WTC11 (cell line): Measurements from ENCODE around the gene LRRC32. TPM values are rescaled to one million over a fixed set of nuclear protein-coding genes. Genes with fewer than 3 reads are reported as not detected.

ENCODE experiments used
- ATAC-seq: fragments of 200-7000 bp; cut with Tn5 transposase; 2 replicates; pipeline ENCODE4 v1.10.0; 2021; ENCODE audit warnings: mild to moderate bottlenecking, moderate library complexity
- CTCF ChIA-PET: fragments of 300-600 bp; sonication (Branson Sonifier 250); formaldehyde crosslinking; loops from one replicate; lab custom pipeline; 2021; ENCODE audit warnings: antibody characterized with exemption; lab: Charles Lee
- POLR2A ChIA-PET: fragments of 350-600 bp; sonication (Branson Sonifier 250); formaldehyde crosslinking; loops from one replicate; lab custom pipeline; 2021; ENCODE audit warnings: antibody characterized with exemption; lab: Charles Lee
- DNase-seq: peaks from one replicate; pipeline ENCODE4 v3.0.0; 2021; ENCODE audit warnings: low spot score
- H3K27ac Mint-ChIP-seq: 2 replicates; pipeline ENCODE4 v1.8.0; 2021; ENCODE audit warnings: mixed read lengths
- H3K27me3 Mint-ChIP-seq: 2 replicates; pipeline ENCODE4 v1.8.0; 2021; ENCODE audit warnings: low read depth, mild to moderate bottlenecking, moderate library complexity, mixed read lengths
- H3K36me3 Mint-ChIP-seq: 2 replicates; pipeline ENCODE4 v1.8.0; 2021; ENCODE audit warnings: mixed read lengths
- H3K4me1 Mint-ChIP-seq: 2 replicates; pipeline ENCODE4 v1.8.0; 2022; ENCODE audit warnings: mixed read lengths
- H3K4me3 Mint-ChIP-seq: 2 replicates; pipeline ENCODE4 v1.8.0; 2021; ENCODE audit warnings: mild to moderate bottlenecking, moderate library complexity, mixed read lengths
- H3K9me3 Mint-ChIP-seq: 2 replicates; pipeline ENCODE4 v1.8.0; 2021; ENCODE audit warnings: mixed read lengths
- CREM ChIP-seq: sonication (generic); formaldehyde crosslinking; IDR thresholded peaks from 2 replicates; pipeline ENCODE4 v1.8.1; 2022; ENCODE audit warnings: mild to moderate bottlenecking, missing genetic modification reagents, moderate library complexity
- FOXJ3 ChIP-seq: sonication (generic); formaldehyde crosslinking; IDR thresholded peaks from 2 replicates; pipeline ENCODE4 v1.9.0; 2021; ENCODE audit warnings: missing genetic modification reagents, mild to moderate bottlenecking, borderline replicate concordance
- GTF2I ChIP-seq: fragments of 250-450 bp; sonication (Bioruptor Pico); conservative IDR thresholded peaks from 2 replicates; pipeline ENCODE4 v1.4.0; 2021; ENCODE audit warnings: mild to moderate bottlenecking
- MXD4 ChIP-seq: fragments of 250-450 bp; sonication (Bioruptor Pico); IDR thresholded peaks from 2 replicates; pipeline ENCODE4 v1.8.0; 2021; ENCODE audit warnings: mild to moderate bottlenecking, moderate library complexity, borderline replicate concordance
- NFYB ChIP-seq: sonication (generic); formaldehyde crosslinking; conservative IDR thresholded peaks from 2 replicates; pipeline ENCODE4 v1.8.0; 2022; ENCODE audit warnings: low read depth, missing genetic modification reagents
- NR3C1 ChIP-seq: sonication (generic); formaldehyde crosslinking; conservative IDR thresholded peaks from 2 replicates; pipeline ENCODE4 v1.8.1; 2023; ENCODE audit warnings: low read depth, mild to moderate bottlenecking, missing genetic modification reagents
- RORB ChIP-seq: fragments of 250-450 bp; sonication (Bioruptor Pico); IDR thresholded peaks from 2 replicates; pipeline ENCODE4 v1.9.0; 2021; ENCODE audit warnings: mild to moderate bottlenecking
- SMAD4 ChIP-seq: sonication (generic); formaldehyde crosslinking; IDR thresholded peaks from 2 replicates; pipeline ENCODE4 v1.8.0; 2022; ENCODE audit warnings: mild to moderate bottlenecking, missing genetic modification reagents
- TCF7 ChIP-seq: sonication (generic); formaldehyde crosslinking; IDR thresholded peaks from 2 replicates; pipeline ENCODE4 v1.8.0; 2022; ENCODE audit warnings: mild to moderate bottlenecking, low read depth, missing genetic modification reagents, moderate library complexity
- TEAD4 ChIP-seq: sonication (generic); formaldehyde crosslinking; IDR thresholded peaks from 2 replicates; pipeline ENCODE4 v1.8.0; 2022; ENCODE audit warnings: mild to moderate bottlenecking, missing genetic modification reagents
- ZNF121 ChIP-seq: sonication (generic); formaldehyde crosslinking; IDR thresholded peaks from 2 replicates; pipeline ENCODE4 v1.8.0; 2023; ENCODE audit warnings: missing genetic modification reagents
- total RNA-seq: library from RNA; stranded (reverse); gene quantifications from 3 replicates; pipeline ENCODE4 v1.2.3, GENCODE V29; 2021
- TF ChIP-seq, protein P1 (sequence below): fragments of 250-450 bp; sonication (Bioruptor Pico); IDR thresholded peaks from 2 replicates; pipeline ENCODE4 v1.8.0; 2021; ENCODE audit warnings: mild to moderate bottlenecking
- TF ChIP-seq, protein P2 (sequence below): sonication (generic); formaldehyde crosslinking; IDR thresholded peaks from 2 replicates; pipeline ENCODE4 v1.8.1; 2022; ENCODE audit warnings: mild to moderate bottlenecking, moderate library complexity, missing genetic modification reagents
- TF ChIP-seq, protein P3 (sequence below): sonication (generic); formaldehyde crosslinking; IDR thresholded peaks from 2 replicates; pipeline ENCODE4 v1.8.1; 2022; ENCODE audit warnings: low read depth, missing genetic modification reagents, borderline replicate concordance
- TF ChIP-seq, protein P4 (sequence below): sonication (generic); formaldehyde crosslinking; IDR thresholded peaks from 2 replicates; pipeline ENCODE4 v1.8.1; 2023; ENCODE audit warnings: mild to moderate bottlenecking, moderate library complexity, missing genetic modification reagents
- TF ChIP-seq, protein P5 (sequence below): sonication (generic); formaldehyde crosslinking; conservative IDR thresholded peaks from 2 replicates; pipeline ENCODE4 v1.8.1; 2022; ENCODE audit warnings: mild to moderate bottlenecking, missing genetic modification reagents
- TF ChIP-seq, protein P6 (sequence below): fragments of 250-450 bp; sonication (Bioruptor Pico); conservative IDR thresholded peaks from 2 replicates; pipeline ENCODE4 v1.9.0; 2021; ENCODE audit warnings: mild to moderate bottlenecking
- TF ChIP-seq, protein P7 (sequence below): fragments of 250-450 bp; sonication (Bioruptor Pico); IDR thresholded peaks from 2 replicates; pipeline ENCODE4 v1.9.0; 2021; ENCODE audit warnings: mild to moderate bottlenecking, borderline replicate concordance

LRRC32 gene
- total RNA-seq, 1 experiment from 2014 or later: 0.74 TPM

DNA sequence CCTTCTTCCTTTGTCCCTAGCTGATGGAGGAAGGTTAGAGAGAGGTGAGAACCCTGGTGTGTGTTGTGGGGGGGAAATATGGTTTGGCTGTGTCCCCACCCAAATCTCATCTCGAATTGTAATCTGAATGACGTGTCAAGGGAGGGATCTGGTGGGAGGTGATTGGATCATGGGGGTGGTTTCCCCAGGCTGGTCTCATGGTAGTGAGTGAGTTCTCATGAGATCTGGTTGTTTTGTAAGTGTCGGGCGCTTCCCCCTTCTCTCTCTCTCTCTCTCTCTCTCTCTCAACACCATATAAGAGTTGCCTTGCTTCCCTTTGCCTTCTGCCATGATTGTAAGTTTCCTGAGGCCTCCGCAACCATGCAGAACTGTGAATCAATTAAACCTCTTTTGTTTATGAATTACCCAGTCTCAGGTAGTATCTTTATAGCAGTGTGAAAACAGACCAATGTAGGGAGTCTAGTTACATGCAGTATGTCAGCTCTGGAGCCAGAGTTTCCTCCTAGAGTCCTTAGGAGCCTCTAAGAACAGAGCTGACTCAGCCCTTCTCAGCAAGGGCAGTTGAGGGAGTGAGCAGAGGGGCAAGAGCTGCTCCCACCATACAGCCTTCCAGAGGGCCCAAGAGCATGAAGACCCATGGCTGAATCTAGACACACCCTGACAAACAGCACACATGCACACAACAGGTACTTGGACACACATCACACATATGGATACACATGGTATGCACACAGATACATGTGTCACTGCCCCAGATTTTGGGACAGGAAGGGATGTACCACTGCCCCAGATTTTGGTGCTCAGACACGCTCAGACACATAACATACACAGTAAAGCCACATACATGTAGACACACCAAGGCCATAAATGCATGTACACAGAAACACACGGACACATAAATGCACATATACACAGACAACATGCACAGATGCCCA is 12.9 kb upstream of the LRRC32 start:
- Mint-ChIP-seq H3K36me3 (no peaks in the 10 kb centered on the region), H3K9me3 (peaks cover 5% of the 10 kb centered on the region; the same call in 1 of the 2 replicates), H3K4me1 (peaks cover 11% of the 10 kb centered on the region), H3K27me3 (peaks cover 4% of the 10 kb centered on the region; the same call in 1 of the 2 replicates), H3K27ac (no peak overlapping the region), H3K4me3 (no peak overlapping the region)
- DNase-seq: no peak
- TF ChIP-seq ZNF121: no peak
- no peak for TF ChIP-seq TCF7 (CRISPR knock-in tag)
- TF ChIP-seq, protein P1, sequence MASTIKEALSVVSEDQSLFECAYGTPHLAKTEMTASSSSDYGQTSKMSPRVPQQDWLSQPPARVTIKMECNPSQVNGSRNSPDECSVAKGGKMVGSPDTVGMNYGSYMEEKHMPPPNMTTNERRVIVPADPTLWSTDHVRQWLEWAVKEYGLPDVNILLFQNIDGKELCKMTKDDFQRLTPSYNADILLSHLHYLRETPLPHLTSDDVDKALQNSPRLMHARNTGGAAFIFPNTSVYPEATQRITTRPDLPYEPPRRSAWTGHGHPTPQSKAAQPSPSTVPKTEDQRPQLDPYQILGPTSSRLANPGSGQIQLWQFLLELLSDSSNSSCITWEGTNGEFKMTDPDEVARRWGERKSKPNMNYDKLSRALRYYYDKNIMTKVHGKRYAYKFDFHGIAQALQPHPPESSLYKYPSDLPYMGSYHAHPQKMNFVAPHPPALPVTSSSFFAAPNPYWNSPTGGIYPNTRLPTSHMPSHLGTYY (CRISPR knock-in tag): no peak
- no peak for TF ChIP-seq NFYB (CRISPR knock-in tag)
- TF ChIP-seq, protein P2, sequence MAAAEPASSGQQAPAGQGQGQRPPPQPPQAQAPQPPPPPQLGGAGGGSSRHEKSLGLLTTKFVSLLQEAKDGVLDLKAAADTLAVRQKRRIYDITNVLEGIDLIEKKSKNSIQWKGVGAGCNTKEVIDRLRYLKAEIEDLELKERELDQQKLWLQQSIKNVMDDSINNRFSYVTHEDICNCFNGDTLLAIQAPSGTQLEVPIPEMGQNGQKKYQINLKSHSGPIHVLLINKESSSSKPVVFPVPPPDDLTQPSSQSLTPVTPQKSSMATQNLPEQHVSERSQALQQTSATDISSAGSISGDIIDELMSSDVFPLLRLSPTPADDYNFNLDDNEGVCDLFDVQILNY (CRISPR knock-in tag): no peak
- TF ChIP-seq, protein P3, sequence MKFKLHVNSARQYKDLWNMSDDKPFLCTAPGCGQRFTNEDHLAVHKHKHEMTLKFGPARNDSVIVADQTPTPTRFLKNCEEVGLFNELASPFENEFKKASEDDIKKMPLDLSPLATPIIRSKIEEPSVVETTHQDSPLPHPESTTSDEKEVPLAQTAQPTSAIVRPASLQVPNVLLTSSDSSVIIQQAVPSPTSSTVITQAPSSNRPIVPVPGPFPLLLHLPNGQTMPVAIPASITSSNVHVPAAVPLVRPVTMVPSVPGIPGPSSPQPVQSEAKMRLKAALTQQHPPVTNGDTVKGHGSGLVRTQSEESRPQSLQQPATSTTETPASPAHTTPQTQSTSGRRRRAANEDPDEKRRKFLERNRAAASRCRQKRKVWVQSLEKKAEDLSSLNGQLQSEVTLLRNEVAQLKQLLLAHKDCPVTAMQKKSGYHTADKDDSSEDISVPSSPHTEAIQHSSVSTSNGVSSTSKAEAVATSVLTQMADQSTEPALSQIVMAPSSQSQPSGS: no peak
- TF ChIP-seq RORB (CRISPR knock-in tag): no peak
- TF ChIP-seq FOXJ3: no peak
- TF ChIP-seq GTF2I: no peak
- TF ChIP-seq, protein P4, sequence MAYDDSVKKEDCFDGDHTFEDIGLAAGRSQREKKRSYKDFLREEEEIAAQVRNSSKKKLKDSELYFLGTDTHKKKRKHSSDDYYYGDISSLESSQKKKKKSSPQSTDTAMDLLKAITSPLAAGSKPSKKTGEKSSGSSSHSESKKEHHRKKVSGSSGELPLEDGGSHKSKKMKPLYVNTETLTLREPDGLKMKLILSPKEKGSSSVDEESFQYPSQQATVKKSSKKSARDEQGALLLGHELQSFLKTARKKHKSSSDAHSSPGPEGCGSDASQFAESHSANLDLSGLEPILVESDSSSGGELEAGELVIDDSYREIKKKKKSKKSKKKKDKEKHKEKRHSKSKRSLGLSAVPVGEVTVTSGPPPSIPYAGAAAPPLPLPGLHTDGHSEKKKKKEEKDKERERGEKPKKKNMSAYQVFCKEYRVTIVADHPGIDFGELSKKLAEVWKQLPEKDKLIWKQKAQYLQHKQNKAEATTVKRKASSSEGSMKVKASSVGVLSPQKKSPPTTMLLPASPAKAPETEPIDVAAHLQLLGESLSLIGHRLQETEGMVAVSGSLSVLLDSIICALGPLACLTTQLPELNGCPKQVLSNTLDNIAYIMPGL (CRISPR knock-in tag): no peak
- ATAC-seq: no peak
- POLR2A ChIA-PET: no interaction called here
- CTCF ChIA-PET: interaction anchor here (0.7 to 1.3 kb wide), 2 partner anchors 38 to 39 kb away, joined by 3 to 5 read pairs; no protein-coding TSS in a partner anchor

DNA sequence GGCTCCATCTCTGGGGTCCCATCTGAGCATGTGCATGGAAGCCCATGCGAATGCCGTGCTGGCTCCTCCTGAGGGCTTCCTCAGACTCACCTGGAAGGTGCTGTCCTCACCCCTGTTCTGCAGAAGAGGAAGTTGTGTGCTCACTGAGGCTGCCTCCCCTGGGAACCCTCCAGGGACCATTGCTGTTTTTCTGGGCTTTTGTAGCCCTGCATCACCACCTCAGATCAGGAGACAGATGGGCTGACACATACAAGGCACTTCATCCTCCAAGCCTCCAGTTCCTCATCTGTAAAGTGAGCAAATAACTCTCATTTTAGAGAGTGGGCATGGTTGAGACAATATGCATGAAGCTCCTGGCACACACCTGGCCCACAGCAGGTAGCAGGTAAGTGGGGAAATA is 12.1 kb upstream of the LRRC32 start:
- Mint-ChIP-seq H3K27me3 (peaks cover 4% of the 10 kb centered on the region; the same call in 1 of the 2 replicates), H3K36me3 (no peaks in the 10 kb centered on the region), H3K4me3 (no peak overlapping the region), H3K9me3 (peaks cover 5% of the 10 kb centered on the region; the same call in 1 of the 2 replicates), H3K4me1 (peaks cover 11% of the 10 kb centered on the region), H3K27ac (no peak overlapping the region)
- DNase-seq: no peak
- POLR2A ChIA-PET: no interaction called here
- TF ChIP-seq, protein P5, sequence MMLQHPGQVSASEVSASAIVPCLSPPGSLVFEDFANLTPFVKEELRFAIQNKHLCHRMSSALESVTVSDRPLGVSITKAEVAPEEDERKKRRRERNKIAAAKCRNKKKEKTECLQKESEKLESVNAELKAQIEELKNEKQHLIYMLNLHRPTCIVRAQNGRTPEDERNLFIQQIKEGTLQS (CRISPR knock-in tag): no peak
- TF ChIP-seq, protein P6, sequence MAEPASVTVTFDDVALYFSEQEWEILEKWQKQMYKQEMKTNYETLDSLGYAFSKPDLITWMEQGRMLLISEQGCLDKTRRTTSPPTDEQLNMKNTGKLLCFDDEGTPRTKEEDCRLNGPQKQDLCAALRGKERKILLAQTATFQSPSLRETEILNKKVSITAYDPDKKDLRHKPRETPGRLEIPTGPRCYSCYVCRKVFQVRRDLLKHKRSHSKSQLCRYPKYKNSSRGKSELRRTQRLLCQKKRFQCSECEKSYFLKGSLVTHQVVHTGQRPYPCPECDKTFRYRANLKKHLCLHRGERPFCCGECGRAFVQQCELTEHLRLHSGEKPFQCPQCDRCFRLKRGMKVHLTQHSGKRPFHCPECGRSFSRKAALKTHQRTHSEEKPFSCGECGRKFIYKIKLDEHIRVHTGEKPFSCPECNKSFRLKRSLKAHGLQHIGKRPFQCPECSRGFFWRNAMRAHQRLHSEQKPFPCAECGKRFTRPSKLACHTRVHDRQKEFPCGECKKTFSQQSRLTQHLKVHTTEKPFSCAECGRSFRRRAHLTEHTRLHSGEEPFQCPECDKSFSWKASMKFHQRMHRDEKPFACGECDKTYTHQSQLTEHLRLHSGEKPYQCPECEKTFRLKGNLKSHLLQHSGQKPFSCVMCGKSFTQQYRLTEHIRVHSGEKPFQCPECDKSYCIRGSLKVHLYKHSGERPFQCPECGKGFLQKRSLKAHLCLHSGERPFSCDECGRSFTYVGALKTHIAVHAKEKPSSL (CRISPR knock-in tag): no peak
- TF ChIP-seq TEAD4 (no peak), CREM (CRISPR knock-in tag) (no peak), MXD4 (CRISPR knock-in tag) (no peak), SMAD4 (CRISPR knock-in tag) (no peak), NR3C1 (no peak)
- TF ChIP-seq, protein P7, sequence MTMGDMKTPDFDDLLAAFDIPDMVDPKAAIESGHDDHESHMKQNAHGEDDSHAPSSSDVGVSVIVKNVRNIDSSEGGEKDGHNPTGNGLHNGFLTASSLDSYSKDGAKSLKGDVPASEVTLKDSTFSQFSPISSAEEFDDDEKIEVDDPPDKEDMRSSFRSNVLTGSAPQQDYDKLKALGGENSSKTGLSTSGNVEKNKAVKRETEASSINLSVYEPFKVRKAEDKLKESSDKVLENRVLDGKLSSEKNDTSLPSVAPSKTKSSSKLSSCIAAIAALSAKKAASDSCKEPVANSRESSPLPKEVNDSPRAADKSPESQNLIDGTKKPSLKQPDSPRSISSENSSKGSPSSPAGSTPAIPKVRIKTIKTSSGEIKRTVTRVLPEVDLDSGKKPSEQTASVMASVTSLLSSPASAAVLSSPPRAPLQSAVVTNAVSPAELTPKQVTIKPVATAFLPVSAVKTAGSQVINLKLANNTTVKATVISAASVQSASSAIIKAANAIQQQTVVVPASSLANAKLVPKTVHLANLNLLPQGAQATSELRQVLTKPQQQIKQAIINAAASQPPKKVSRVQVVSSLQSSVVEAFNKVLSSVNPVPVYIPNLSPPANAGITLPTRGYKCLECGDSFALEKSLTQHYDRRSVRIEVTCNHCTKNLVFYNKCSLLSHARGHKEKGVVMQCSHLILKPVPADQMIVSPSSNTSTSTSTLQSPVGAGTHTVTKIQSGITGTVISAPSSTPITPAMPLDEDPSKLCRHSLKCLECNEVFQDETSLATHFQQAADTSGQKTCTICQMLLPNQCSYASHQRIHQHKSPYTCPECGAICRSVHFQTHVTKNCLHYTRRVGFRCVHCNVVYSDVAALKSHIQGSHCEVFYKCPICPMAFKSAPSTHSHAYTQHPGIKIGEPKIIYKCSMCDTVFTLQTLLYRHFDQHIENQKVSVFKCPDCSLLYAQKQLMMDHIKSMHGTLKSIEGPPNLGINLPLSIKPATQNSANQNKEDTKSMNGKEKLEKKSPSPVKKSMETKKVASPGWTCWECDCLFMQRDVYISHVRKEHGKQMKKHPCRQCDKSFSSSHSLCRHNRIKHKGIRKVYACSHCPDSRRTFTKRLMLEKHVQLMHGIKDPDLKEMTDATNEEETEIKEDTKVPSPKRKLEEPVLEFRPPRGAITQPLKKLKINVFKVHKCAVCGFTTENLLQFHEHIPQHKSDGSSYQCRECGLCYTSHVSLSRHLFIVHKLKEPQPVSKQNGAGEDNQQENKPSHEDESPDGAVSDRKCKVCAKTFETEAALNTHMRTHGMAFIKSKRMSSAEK: no peak
- ATAC-seq: no peak
- CTCF ChIA-PET: interaction anchor here (0.7 kb wide), 1 partner anchor 39 kb away, joined by 3 read pairs; no protein-coding TSS in a partner anchor
